Right cardiac atrium (tissue), 5 donors: ENCODE measurements around the gene MAP3K2. TPM values are rescaled to one million over a fixed set of nuclear protein-coding genes. Genes with fewer than 3 reads are reported as not detected.

ENCODE experiments used
- ATAC-seq, 2 donors: fragments of 200-7000 bp; cut with Tn5 transposase; one replicate each; pipeline versions ENCODE4 v1.8.0 to v1.9.1; 2020; ENCODE audit warnings: moderate library complexity in 2 of 2, mild to moderate bottlenecking in 1 of 2
- DNase-seq, 3 donors: peaks; one replicate each; pipeline ENCODE4 v3.0.0-alpha.2; 2020
- H3K27ac ChIP-seq: one replicate; pipeline ENCODE4 v1.5.1; 2013; ENCODE audit warnings: mild to moderate bottlenecking, low read length, control low read depth, moderate library complexity
- H3K27me3 ChIP-seq: one replicate; pipeline ENCODE4 v1.6.1; 2013; ENCODE audit not compliant: control insufficient read depth, insufficient read depth
- H3K4me1 ChIP-seq: one replicate; pipeline ENCODE4 v1.6.1; 2013; ENCODE audit warnings: low read length; ENCODE audit not compliant: control insufficient read depth, insufficient read depth
- H3K4me3 ChIP-seq: one replicate; pipeline ENCODE4 v1.5.1; 2013; ENCODE audit warnings: low read length, control low read depth
- H3K9me3 ChIP-seq: one replicate; pipeline ENCODE4 v1.6.1; 2013; ENCODE audit warnings: low read length; ENCODE audit not compliant: control insufficient read depth
- WGBS: extraction: QIAGEN DNeasy Blood & Tissue Kit; methylation state at CpG from one replicate; pipeline ENCODE4 v1.1.7; 2013; 5-methylcytosine and 5-hydroxymethylcytosine counted together
- intact Hi-C, 4 donors: fragments of 100-400 bp; cut with DNase I; formaldehyde crosslinking; loops; one replicate each; pipeline versions ENCODE4 v1.11.0 to v1.14.0; 2022 to 2023
- long read RNA-seq, 4 donors: library from polyadenylated mRNA; unstranded; transcript quantifications; one replicate each; pipeline ENCODE4 v2.0.0, GENCODE V29; 2020 to 2021
- polyA plus RNA-seq: library from polyadenylated mRNA; stranded (reverse); fragments of 200-250 nt; gene quantifications from one replicate; pipeline ENCODE4 v1.2.3, GENCODE V29; 2013
- total RNA-seq, 4 donors: library from RNA; stranded (reverse); fragmentation: NEBNext Ultra II Directional; extraction: Animal tissue kit (Norgen Biotek cat#: 25700); gene quantifications; one replicate each; pipeline ENCODE4 v1.2.1, GENCODE V29; 2021
- donor health status: healthy with polysubstance abuse.
- donor health status: DM: no; HTN: yes; CAD: no.
- donor health status: DM: no; HTN: no; CAD: no.
- donor health status: DM: no; HTN: yes; CAD: no; lungs with severe emphysema.
- donor health status: DM: yes; HTN: yes; CAD: no.

MAP3K2 gene, protein sequence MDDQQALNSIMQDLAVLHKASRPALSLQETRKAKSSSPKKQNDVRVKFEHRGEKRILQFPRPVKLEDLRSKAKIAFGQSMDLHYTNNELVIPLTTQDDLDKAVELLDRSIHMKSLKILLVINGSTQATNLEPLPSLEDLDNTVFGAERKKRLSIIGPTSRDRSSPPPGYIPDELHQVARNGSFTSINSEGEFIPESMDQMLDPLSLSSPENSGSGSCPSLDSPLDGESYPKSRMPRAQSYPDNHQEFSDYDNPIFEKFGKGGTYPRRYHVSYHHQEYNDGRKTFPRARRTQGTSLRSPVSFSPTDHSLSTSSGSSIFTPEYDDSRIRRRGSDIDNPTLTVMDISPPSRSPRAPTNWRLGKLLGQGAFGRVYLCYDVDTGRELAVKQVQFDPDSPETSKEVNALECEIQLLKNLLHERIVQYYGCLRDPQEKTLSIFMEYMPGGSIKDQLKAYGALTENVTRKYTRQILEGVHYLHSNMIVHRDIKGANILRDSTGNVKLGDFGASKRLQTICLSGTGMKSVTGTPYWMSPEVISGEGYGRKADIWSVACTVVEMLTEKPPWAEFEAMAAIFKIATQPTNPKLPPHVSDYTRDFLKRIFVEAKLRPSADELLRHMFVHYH
- total RNA-seq (10 to 100 TPM; 25.9 to 34.3 (median 32.1) TPM), polyA plus RNA-seq (4.3 TPM)
- long read RNA-seq, donor 1, partial matches to known transcripts = 5 of 54 reads
- long read RNA-seq, donor 1, other reads (novel, unspliced or antisense) = 49 of 54 reads
- long read RNA-seq, donor 2, partial matches to known transcripts = 1 of 15 reads
- long read RNA-seq, donor 2, other reads (novel, unspliced or antisense) = 14 of 15 reads
- long read RNA-seq, donor 3, partial matches to known transcripts = 4 of 9 reads
- long read RNA-seq, donor 3, other reads (novel, unspliced or antisense) = 5 of 9 reads
- long read RNA-seq, donor 4, partial matches to known transcripts = 1 of 10 reads
- long read RNA-seq, donor 4, other reads (novel, unspliced or antisense) = 8 of 10 reads

DNA sequence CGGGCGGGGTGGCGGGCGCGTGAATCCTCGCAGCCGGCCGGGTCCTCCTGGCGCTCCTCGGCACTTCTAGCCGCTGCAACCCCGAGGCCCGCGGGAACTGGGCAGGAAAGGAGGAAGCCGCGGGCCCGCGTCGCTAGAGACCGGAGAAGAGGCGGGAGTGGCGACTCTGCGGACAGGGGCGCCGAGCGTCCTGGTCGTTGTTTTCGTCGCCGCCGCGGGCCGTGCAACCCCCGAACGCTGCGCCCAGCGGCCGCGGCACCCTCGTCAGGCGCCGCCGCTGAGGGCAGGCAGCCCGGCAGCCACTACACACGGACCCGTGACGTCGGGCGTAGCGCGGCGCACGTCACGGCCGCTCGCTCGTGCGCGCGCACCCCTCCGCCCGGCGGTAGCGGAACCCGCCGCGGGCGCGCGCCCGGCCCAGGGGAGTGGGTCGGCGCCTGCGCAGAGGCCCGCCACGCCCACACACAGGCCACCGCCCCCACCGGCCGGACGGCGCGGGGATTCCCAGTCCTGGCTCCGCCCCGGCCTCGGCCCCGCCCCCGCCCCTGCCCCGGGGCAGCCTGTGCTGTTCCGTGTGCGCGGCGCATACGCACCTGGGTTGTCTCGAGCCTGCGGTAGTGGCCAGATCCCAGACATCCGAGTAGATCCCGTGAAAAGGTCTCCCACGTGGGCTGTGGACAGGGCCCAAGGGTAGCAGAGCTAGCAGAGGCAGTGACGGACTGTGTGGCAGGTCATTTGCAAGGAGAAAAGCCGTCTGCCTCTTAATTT lies at the start of gene MAP3K2:
MAP3K2 (minus strand) TSS at position 321 of the 768 bp plus-strand sequence. CDS start 44,846 bp downstream, outside the sequence.
- WGBS = under 1% methylated on average over 100 of the region's 100 CpGs
- no peaks in the 10 kb centered on the region for H3K4me1 ChIP-seq
- ATAC-seq = peak; percentile 96
- no peaks in the 10 kb centered on the region for H3K9me3 ChIP-seq
- peak within 1 kb of the TSS; percentile 93 for H3K27ac ChIP-seq
- intact Hi-C loops = no loop called here
- H3K4me3 ChIP-seq = peak within 1 kb of the TSS; percentile 88
- H3K27me3 ChIP-seq = no peaks in the 10 kb centered on the region
- peak; percentile 93 to 98 (median 98) for DNase-seq

DNA sequence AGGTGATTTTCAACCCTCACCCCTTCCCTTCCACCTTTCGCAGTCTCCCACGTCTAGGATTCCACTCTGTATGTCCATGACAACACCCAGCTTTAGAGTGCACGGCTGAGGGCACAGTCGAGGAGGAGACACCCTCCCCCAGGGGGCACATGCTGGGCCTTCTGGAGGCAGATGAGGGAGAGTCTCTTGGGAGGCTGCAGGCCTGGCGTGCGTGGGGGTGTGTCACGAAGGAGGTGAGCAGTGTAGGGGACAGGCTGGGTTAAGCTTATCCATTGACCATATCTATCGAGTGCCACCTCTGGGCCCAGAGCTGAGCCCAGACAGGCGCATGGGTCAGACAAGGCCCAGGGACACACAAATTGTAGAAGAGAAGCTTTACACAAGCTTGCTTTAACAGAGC lies 49.3 kb upstream of the MAP3K2 start:
- H3K27me3 ChIP-seq = no peaks in the 10 kb centered on the region
- intact Hi-C loops = no loop called here
- H3K27ac ChIP-seq = no peak overlapping the region
- H3K4me3 ChIP-seq = no peak overlapping the region
- WGBS = 89% methylated on average over 9 of the region's 9 CpGs
- H3K9me3 ChIP-seq = no peaks in the 10 kb centered on the region
- DNase-seq = no peak
- H3K4me1 ChIP-seq = no peaks in the 10 kb centered on the region
- no peak for ATAC-seq

DNA sequence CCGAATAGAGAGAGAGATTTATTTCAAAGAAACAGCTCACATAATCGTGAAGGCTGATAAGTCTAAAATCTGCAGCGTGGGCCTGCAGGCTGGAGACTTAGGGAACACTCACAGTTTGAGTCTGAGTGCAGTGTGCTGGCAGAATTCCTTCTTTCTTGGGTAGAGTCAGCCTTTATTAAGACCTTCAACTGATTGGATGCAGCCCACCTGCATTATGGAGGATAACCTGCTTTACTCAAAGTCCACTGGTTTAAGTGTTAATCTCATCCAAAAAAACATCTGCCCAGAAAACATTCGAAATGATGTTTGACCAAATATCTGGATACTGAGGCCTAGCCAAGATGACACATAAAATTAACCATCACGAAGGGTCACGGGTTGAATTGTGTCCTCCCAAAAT lies 46.7 kb upstream of the MAP3K2 start:
- no peak for DNase-seq
- Histone ChIP-seq H3K4me1 (no peaks in the 10 kb centered on the region), H3K4me3 (no peak overlapping the region), H3K9me3 (no peaks in the 10 kb centered on the region), H3K27me3 (no peaks in the 10 kb centered on the region), H3K27ac (no peak overlapping the region)
- intact Hi-C loops = no loop called here
- WGBS = 92% methylated on average over 6 of the region's 6 CpGs
- ATAC-seq = no peak

DNA sequence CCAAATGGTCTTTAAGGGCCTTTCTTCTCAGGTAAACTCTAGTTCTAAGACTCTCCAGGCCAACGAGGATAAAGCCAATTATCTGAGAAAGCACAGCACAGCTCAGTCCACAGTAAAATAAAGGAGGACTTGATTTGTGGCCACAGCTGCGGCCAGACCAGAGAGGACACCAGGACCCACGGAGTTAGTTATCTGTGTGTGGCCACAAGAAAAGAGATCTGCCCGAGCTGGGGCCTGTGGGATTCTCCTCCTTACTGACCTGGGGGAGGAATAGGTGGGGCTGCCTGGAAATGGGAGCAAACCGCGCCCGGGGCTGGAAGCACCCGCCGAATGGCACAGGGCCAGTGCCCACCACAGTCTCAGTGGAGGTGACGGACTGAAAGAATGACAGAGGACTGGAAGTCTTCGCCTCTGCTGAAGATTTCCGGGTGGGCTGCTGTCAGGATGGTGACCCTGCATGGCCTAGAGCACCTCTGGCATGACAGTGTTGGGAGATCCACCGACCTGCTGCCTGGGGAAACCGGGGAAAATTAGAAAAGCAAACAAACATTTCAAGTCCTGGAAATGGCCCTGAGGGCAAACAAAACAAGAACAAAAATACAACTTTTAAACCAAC lies 43.7 kb upstream of the MAP3K2 start:
- 80% methylated on average over 14 of the region's 14 CpGs for WGBS
- DNase-seq (no peak), ATAC-seq (no peak)
- no peak overlapping the region for H3K4me3 ChIP-seq
- H3K4me1 ChIP-seq = no peaks in the 10 kb centered on the region
- no peak overlapping the region for H3K27ac ChIP-seq
- intact Hi-C loops = no loop called here
- H3K9me3 ChIP-seq = no peaks in the 10 kb centered on the region
- no peaks in the 10 kb centered on the region for H3K27me3 ChIP-seq

DNA sequence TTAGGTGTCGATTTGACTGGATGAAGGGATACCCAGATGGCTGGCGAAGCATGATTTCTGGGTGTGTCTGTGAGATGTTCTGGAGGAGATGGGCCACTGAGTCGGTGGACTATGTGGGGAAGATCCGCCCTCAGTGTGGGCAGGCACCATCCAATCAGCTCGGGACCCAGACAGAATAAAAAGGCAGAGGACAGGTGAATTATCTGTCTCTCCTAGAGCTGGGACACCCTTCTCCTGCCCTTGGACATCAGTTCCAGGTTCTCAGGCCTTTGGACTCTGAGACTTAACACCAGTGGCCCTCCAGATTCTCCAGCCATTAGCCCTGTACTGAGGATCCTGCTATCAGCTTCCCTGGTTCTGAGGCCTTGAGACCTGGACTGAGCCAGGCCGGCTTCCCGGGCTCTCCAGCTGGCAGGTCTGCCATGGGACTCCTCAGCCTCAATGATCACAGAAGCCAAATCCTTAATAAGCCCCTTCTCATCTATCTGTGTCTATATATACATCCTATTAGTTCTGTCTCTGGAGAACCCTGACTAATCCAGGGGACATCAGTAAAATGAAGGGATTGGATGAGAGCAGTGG lies 42.2 kb upstream of the MAP3K2 start:
- Histone ChIP-seq H3K27ac (no peak overlapping the region), H3K9me3 (no peaks in the 10 kb centered on the region), H3K4me3 (no peak overlapping the region), H3K4me1 (no peaks in the 10 kb centered on the region), H3K27me3 (no peaks in the 10 kb centered on the region)
- intact Hi-C loops = no loop called here
- DNase-seq (no peak), ATAC-seq (no peak)
- 94% methylated on average over 7 of the region's 7 CpGs for WGBS

DNA sequence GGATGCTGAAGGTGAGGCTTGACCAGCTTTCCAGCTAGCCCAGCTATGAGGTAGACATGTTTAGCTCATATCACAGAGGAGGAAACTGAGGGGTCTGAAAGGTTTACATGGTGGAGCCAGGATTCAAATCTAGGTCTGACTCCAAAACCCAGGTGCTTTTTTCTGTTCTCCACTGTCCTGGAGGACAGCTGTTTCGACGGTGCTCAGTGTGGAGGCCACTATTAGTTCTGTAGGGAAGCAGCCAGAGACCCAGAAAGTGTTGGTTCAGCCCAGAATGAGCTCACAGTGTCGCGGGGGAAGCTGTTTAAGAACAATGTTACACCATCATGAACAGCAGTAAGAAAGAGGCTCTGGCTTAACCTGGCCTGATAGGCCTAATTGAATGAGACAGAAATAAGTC lies 41.5 kb upstream of the MAP3K2 start:
- Histone ChIP-seq H3K27me3 (no peaks in the 10 kb centered on the region), H3K27ac (no peak overlapping the region), H3K4me1 (no peaks in the 10 kb centered on the region), H3K4me3 (no peak overlapping the region), H3K9me3 (no peaks in the 10 kb centered on the region)
- intact Hi-C loops = no loop called here
- ATAC-seq (no peak), DNase-seq (no peak)
- 91% methylated on average over 4 of the region's 4 CpGs for WGBS

DNA sequence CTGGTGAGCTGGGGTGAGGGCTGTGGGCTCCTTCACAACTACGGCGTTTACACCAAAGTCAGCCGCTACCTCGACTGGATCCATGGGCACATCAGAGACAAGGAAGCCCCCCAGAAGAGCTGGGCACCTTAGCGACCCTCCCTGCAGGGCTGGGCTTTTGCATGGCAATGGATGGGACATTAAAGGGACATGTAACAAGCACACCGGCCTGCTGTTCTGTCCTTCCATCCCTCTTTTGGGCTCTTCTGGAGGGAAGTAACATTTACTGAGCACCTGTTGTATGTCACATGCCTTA lies 41.0 kb upstream of the MAP3K2 start:
- intact Hi-C loops = no loop called here
- WGBS = 92% methylated on average over 6 of the region's 6 CpGs
- ATAC-seq (no peak), DNase-seq (no peak)
- Histone ChIP-seq H3K4me1 (no peaks in the 10 kb centered on the region), H3K27me3 (no peaks in the 10 kb centered on the region), H3K27ac (no peak overlapping the region), H3K9me3 (no peaks in the 10 kb centered on the region), H3K4me3 (no peak overlapping the region)

DNA sequence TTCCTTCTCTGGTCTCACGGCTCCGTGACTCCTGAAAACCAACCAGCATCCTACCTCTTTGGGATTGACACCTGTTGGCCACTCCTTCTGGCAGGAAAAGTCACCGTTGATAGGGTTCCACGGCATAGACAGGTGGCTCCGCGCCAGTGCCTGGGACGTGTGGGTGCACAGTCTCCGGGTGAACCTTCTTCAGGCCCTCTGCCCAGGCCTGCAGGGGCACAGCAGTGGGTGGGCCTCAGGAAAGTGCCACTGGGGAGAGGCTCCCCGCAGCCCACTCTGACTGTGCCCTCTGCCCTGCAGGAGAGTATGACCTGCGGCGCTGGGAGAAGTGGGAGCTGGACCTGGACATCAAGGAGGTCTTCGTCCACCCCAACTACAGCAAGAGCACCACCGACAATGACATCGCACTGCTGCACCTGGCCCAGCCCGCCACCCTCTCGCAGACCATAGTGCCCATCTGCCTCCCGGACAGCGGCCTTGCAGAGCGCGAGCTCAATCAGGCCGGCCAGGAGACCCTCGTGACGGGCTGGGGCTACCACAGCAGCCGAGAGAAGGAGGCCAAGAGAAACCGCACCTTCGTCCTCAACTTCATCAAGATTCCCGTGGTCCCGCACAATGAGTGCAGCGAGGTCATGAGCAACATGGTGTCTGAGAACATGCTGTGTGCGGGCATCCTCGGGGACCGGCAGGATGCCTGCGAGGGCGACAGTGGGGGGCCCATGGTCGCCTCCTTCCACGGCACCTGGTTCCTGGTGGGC lies 40.5 kb upstream of the MAP3K2 start:
- intact Hi-C loops = no loop called here
- 93% methylated on average over 36 of the region's 36 CpGs for WGBS
- no peak for ATAC-seq
- Histone ChIP-seq H3K9me3 (no peaks in the 10 kb centered on the region), H3K4me1 (peaks cover 2% of the 10 kb centered on the region), H3K4me3 (no peak overlapping the region), H3K27me3 (no peaks in the 10 kb centered on the region), H3K27ac (no peak overlapping the region)
- DNase-seq = peak in 1 of 3 donors; percentile 44

DNA sequence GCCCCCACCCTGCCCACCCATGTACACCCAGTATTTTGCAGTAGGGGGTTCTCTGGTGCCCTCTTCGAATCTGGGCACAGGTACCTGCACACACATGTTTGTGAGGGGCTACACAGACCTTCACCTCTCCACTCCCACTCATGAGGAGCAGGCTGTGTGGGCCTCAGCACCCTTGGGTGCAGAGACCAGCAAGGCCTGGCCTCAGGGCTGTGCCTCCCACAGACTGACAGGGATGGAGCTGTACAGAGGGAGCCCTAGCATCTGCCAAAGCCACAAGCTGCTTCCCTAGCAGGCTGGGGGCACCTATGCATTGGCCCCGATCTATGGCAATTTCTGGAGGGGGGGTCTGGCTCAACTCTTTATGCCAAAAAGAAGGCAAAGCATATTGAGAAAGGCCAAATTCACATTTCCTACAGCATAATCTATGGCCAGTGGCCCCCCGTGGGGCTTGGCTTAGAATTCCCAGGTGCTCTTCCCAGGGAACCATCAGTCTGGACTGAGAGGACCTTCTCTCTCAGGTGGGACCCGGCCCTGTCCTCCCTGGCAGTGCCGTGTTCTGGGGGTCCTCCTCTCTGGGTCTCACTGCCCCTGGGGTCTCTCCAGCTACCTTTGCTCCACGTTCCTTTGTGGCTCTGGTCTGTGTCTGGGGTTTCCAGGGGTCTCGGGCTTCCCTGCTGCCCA lies 39.7 kb upstream of the MAP3K2 start:
- no peak for ATAC-seq

More for the DNA sequence above, 39.7 kb upstream of the MAP3K2 start:
- no peaks in the 10 kb centered on the region for H3K27me3 ChIP-seq
- 84% methylated on average over 7 of the region's 7 CpGs for WGBS
- no peaks in the 10 kb centered on the region for H3K9me3 ChIP-seq
- H3K27ac ChIP-seq = no peak overlapping the region
- peaks cover 4% of the 10 kb centered on the region for H3K4me1 ChIP-seq
- intact Hi-C loops = no loop called here
- DNase-seq = no peak
- no peak overlapping the region for H3K4me3 ChIP-seq
